Type B pancreatic cell (in vitro differentiated cells): Measurements from ENCODE around the gene IL10RA. TPM values are rescaled to one million over a fixed set of nuclear protein-coding genes. Genes with fewer than 3 reads are reported as not detected.

Experiments
- DNase-seq: peaks from one replicate; pipeline ENCODE4 v3.0.0; 2021; ENCODE audit warnings: mixed read lengths; ENCODE audit not compliant: unreplicated experiment; ENCODE audit errors: extremely low spot score
- H3K27ac Mint-ChIP-seq: 2 replicates; pipeline ENCODE4 v1.8.0; 2021; ENCODE audit warnings: mild to moderate bottlenecking, mixed read lengths
- H3K27me3 Mint-ChIP-seq: 2 replicates; pipeline ENCODE4 v1.8.0; 2021; ENCODE audit warnings: mixed read lengths
- H3K36me3 Mint-ChIP-seq: 2 replicates; pipeline ENCODE4 v1.8.0; 2021; ENCODE audit warnings: mixed read lengths
- H3K4me1 Mint-ChIP-seq: one replicate; pipeline ENCODE4 v1.8.0; 2021; ENCODE audit warnings: mixed read lengths; ENCODE audit not compliant: unreplicated experiment
- H3K4me3 Mint-ChIP-seq: 2 replicates; pipeline ENCODE4 v1.8.0; 2021; ENCODE audit warnings: mild to moderate bottlenecking, mixed read lengths
- H3K9me3 Mint-ChIP-seq: 2 replicates; pipeline ENCODE4 v1.8.0; 2021; ENCODE audit warnings: mixed read lengths
- total RNA-seq: library from RNA; stranded (reverse); gene quantifications from 2 replicates; pipeline ENCODE4 v1.2.1, GENCODE V29; 2021; ENCODE audit warnings: low replicate concordance
- TF ChIP-seq, protein P1 (sequence below): fragments of 200-600 bp; sonication (generic); conservative IDR thresholded peaks from 2 replicates; pipeline ENCODE4 v1.5.0; 2021; ENCODE audit warnings: antibody characterized with exemption, mild to moderate bottlenecking

Gene IL10RA
- total RNA-seq, 1 donor from 2014 or later = 0.48 TPM

DNA sequence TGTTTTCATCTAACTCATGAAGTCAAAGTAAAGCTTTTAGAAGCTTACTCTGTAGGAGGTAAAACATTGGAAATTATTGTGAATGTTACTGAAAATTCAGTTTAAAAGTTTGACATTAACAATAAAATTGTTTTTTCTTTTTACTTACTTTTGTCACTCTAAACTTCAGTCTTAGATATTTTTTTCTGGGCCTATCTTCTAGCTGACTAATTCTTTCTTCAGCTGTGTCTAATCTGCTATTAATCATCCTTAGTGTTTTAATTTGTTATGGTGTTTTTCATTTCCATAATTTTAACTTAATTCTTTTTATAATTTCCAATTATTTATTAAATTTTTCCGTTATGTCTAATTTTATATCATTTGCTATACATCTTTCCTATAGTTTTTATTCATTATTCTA is 35.0 kb downstream of the IL10RA start:
- no peak overlapping the region for H3K27ac Mint-ChIP-seq
- no peak for DNase-seq
- H3K9me3 Mint-ChIP-seq = peaks cover 7% of the 10 kb centered on the region
- no peak overlapping the region for H3K4me3 Mint-ChIP-seq
- H3K36me3 Mint-ChIP-seq = no peaks in the 10 kb centered on the region
- H3K27me3 Mint-ChIP-seq = peaks cover 29% of the 10 kb centered on the region
- TF ChIP-seq, protein P1, sequence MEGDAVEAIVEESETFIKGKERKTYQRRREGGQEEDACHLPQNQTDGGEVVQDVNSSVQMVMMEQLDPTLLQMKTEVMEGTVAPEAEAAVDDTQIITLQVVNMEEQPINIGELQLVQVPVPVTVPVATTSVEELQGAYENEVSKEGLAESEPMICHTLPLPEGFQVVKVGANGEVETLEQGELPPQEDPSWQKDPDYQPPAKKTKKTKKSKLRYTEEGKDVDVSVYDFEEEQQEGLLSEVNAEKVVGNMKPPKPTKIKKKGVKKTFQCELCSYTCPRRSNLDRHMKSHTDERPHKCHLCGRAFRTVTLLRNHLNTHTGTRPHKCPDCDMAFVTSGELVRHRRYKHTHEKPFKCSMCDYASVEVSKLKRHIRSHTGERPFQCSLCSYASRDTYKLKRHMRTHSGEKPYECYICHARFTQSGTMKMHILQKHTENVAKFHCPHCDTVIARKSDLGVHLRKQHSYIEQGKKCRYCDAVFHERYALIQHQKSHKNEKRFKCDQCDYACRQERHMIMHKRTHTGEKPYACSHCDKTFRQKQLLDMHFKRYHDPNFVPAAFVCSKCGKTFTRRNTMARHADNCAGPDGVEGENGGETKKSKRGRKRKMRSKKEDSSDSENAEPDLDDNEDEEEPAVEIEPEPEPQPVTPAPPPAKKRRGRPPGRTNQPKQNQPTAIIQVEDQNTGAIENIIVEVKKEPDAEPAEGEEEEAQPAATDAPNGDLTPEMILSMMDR = no peak
- no peaks in the 10 kb centered on the region for H3K4me1 Mint-ChIP-seq

DNA sequence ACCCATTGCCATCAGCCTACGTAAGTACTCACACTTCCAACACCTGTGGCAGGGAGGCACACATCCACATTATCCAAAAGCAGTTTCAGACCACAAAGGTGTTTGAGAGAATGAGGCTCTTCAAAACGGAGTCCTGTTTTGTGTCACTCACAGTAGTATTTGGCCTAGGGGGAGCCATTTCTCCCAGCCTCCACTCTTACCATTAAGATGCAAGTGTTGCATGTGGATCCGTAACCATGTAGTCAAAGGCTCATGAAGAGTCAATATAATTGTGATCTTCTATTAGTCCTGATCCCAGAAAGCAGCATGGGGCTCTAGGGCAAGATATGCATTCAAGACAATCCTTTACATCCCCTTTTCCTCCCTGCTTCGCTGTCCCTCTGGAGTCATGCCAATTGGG is 41.5 kb downstream of the IL10RA start:
- Mint-ChIP-seq H3K9me3 (no peaks in the 10 kb centered on the region), H3K36me3 (no peaks in the 10 kb centered on the region), H3K27me3 (peaks cover 27% of the 10 kb centered on the region), H3K27ac (no peak overlapping the region), H3K4me3 (no peak overlapping the region), H3K4me1 (no peaks in the 10 kb centered on the region)
- no peak for DNase-seq
- TF ChIP-seq, protein P1 = no peak

DNA sequence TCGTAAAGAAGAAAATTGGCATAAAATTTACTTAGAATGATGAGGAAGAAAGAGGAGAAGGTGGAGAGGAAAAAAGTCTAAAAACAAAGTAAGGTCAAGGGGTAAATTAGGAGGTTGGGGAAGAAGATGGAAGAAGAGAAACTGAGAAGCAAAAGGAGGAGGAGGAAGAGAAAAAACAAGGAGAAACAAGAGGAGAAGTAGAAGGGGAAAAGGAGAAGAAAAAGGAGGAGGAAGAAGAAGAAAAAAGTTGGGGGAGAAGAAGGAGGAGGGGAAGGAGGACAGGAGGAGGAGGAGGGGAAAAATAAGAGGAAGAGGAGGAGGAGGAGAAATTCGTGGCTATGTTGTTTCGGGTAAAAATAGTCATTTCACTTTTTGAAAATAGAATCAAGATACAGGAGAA is 42.4 kb downstream of the IL10RA start:
- H3K27me3 Mint-ChIP-seq = peaks cover 27% of the 10 kb centered on the region
- no peak overlapping the region for H3K27ac Mint-ChIP-seq
- TF ChIP-seq, protein P1 = no peak
- no peak for DNase-seq
- H3K4me1 Mint-ChIP-seq = no peaks in the 10 kb centered on the region
- no peaks in the 10 kb centered on the region for H3K36me3 Mint-ChIP-seq
- no peaks in the 10 kb centered on the region for H3K9me3 Mint-ChIP-seq
- H3K4me3 Mint-ChIP-seq = no peak overlapping the region

DNA sequence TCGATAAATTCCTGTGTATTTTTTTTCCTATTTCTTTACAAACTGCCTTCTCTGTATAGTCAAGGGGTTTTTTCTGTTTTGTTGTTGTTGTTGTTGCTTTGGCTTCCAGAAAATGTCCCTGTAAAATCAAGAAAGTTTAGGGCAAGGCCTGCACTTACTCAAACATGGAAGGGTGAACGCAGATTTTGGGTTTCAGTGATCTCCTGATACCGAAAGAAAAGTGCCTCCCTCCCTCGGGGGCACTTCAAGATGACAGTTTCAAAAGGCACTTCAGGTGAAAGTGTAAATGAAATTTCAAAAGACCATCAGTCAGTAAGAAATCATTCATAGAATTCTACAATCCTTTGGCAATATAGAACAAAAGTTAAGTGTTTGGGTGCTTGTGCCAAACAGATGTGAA is 47.2 kb downstream of the IL10RA start:
- H3K27me3 Mint-ChIP-seq = peaks cover 24% of the 10 kb centered on the region
- no peak overlapping the region for H3K27ac Mint-ChIP-seq
- no peaks in the 10 kb centered on the region for H3K9me3 Mint-ChIP-seq
- TF ChIP-seq, protein P1 = no peak
- H3K36me3 Mint-ChIP-seq = no peaks in the 10 kb centered on the region
- H3K4me1 Mint-ChIP-seq = no peaks in the 10 kb centered on the region
- DNase-seq = no peak
- H3K4me3 Mint-ChIP-seq = no peak overlapping the region

DNA sequence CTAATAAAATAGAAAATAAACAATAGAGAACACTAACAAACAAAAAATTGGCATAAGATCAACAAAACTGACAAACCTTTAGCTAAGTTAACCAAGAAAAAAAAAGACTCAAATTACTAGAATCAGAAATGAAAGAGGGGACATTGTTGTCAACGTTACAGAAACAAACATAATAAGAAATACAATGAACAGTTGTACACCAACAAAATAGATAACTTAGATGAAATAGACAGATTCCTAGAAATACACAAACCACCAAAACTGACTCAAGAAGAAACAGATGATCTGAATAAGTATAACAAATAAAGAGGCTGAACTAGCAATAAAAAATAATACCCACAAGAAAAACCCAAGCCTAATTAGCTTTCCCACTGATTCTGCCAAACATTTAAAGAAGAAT is 55.9 kb downstream of the IL10RA start:
- TF ChIP-seq, protein P1 = no peak
- no peak overlapping the region for H3K4me3 Mint-ChIP-seq
- no peak overlapping the region for H3K27ac Mint-ChIP-seq
- peaks cover 16% of the 10 kb centered on the region for H3K27me3 Mint-ChIP-seq
- no peaks in the 10 kb centered on the region for H3K9me3 Mint-ChIP-seq
- DNase-seq = no peak
- no peaks in the 10 kb centered on the region for H3K4me1 Mint-ChIP-seq
- no peaks in the 10 kb centered on the region for H3K36me3 Mint-ChIP-seq

DNA sequence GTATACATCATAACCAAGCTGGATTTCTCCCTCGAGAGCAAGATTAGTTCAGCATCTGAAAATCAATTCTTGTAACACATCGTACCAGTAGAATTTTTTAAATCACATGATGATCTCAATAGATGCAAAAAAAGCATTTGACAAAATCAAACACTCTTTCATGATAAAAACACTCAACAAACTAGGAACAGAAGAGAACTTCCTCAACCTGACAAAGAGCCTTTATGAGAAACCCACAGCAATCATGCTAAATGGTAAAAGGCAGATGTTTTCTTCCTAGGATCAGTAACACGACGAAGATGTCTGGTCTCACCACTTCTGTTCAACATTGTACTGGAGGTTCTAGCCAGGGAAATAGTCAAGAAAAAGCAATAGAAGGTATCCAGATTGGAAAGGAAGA is 56.6 kb downstream of the IL10RA start:
- TF ChIP-seq, protein P1 = no peak
- Mint-ChIP-seq H3K36me3 (no peaks in the 10 kb centered on the region), H3K9me3 (no peaks in the 10 kb centered on the region), H3K4me1 (no peaks in the 10 kb centered on the region), H3K4me3 (no peak overlapping the region), H3K27me3 (peaks cover 12% of the 10 kb centered on the region), H3K27ac (no peak overlapping the region)
- no peak for DNase-seq
